Prostate gland (tissue), 2 donors: Measurements from ENCODE around the gene KIF26B.

Source experiments
- CTCF ChIP-seq, 4 experiments: fragments of 200-600 bp in 2 of 4; fragments of 450-650 bp in 2 of 4; sonication (generic) in 2 of 4; IDR thresholded peaks; 1 replicate in 3 of 4; 2 replicates in 1 of 4; pipeline ENCODE4 v1.5.1; 2016 to 2019; ENCODE audit warnings: antibody characterized with exemption in 4 of 4, mild to moderate bottlenecking in 2 of 4, moderate library complexity in 2 of 4
- POLR2A ChIP-seq: fragments of 450-650 bp; IDR thresholded peaks from one replicate; pipeline ENCODE4 v1.6.1; 2016; ENCODE audit warnings: antibody characterized with exemption, mild to moderate bottlenecking

- TF ChIP-seq POLR2A = no peak
- TF ChIP-seq CTCF (IDR thresholded peaks at IDR 0.05) = no peak
Measured at GRCh38 chr1:245242989-245243388, 88.2 kb downstream of the KIF26B start.
